Astrocyte (in vitro differentiated cells and primary cell): ENCODE measurements around the gene TANGO2. TPM values are rescaled to one million over a fixed set of nuclear protein-coding genes. Genes with fewer than 3 reads are reported as not detected.

Source experiments
- DNase-seq: peaks from one replicate; pipeline ENCODE4 v3.0.0-alpha.2; 2010; ENCODE audit warnings: low read depth
- FAIRE-seq: peaks from 2 replicates; lab custom pipeline; 2011; peaks lifted over from hg19 to GRCh38; lab: Jason Lieb, UNC
- H2AFZ ChIP-seq: 2 replicates; pipeline ENCODE4 v1.6.0; 2012; ENCODE audit warnings: low read depth, low read length, inconsistent platforms
- H3K27ac ChIP-seq: 2 replicates; pipeline ENCODE4 v1.5.1; 2011; ENCODE audit warnings: low read depth, low read length, inconsistent platforms
- H3K27me3 ChIP-seq: 2 replicates; pipeline ENCODE4 v1.6.0; 2011; ENCODE audit warnings: low read length, inconsistent platforms; ENCODE audit not compliant: insufficient read depth
- H3K36me3 ChIP-seq: 2 replicates; pipeline ENCODE4 v1.5.1; 2011; ENCODE audit warnings: low read length, inconsistent platforms; ENCODE audit not compliant: insufficient read depth
- H3K4me1 ChIP-seq: 2 replicates; pipeline ENCODE4 v1.5.1; 2011; ENCODE audit warnings: low read length, inconsistent platforms; ENCODE audit not compliant: insufficient read depth
- H3K4me2 ChIP-seq: 2 replicates; pipeline ENCODE4 v1.6.0; 2012; ENCODE audit warnings: low read length, inconsistent platforms
- H3K4me3 ChIP-seq: 2 replicates; pipeline ENCODE4 v1.5.1; 2011; ENCODE audit warnings: low read depth, mild to moderate bottlenecking, low read length, inconsistent platforms; ENCODE audit not compliant: insufficient read depth
- H3K79me2 ChIP-seq: 2 replicates; pipeline ENCODE4 v1.6.0; 2012; ENCODE audit warnings: mild to moderate bottlenecking, low read length, inconsistent platforms; ENCODE audit not compliant: insufficient read depth
- H3K9ac ChIP-seq: 2 replicates; pipeline ENCODE4 v1.6.0; 2012; ENCODE audit warnings: mild to moderate bottlenecking, low read length, inconsistent platforms
- H3K9me3 ChIP-seq: 2 replicates; pipeline ENCODE4 v1.5.1; 2012; ENCODE audit warnings: low read depth, mild to moderate bottlenecking, low read length, inconsistent platforms; ENCODE audit not compliant: insufficient read depth
- H4K20me1 ChIP-seq: 2 replicates; pipeline ENCODE4 v1.6.0; 2012; ENCODE audit warnings: low read length, inconsistent platforms; ENCODE audit not compliant: insufficient read depth
- H3K27ac Mint-ChIP-seq: one replicate; pipeline ENCODE4 v1.8.0; 2021; ENCODE audit warnings: mild to moderate bottlenecking, mixed read lengths; ENCODE audit not compliant: unreplicated experiment
- H3K27me3 Mint-ChIP-seq: one replicate; pipeline ENCODE4 v1.8.0; 2021; ENCODE audit warnings: low read depth, mixed read lengths; ENCODE audit not compliant: unreplicated experiment
- H3K36me3 Mint-ChIP-seq: one replicate; pipeline ENCODE4 v1.8.0; 2021; ENCODE audit warnings: low read depth, mixed read lengths; ENCODE audit not compliant: unreplicated experiment
- H3K4me1 Mint-ChIP-seq: one replicate; pipeline ENCODE4 v1.8.0; 2021; ENCODE audit warnings: low read depth, mixed read lengths; ENCODE audit not compliant: unreplicated experiment
- H3K4me3 Mint-ChIP-seq: one replicate; pipeline ENCODE4 v1.8.0; 2021; ENCODE audit warnings: mild to moderate bottlenecking, moderate library complexity, mixed read lengths; ENCODE audit not compliant: unreplicated experiment
- H3K9me3 Mint-ChIP-seq: one replicate; pipeline ENCODE4 v1.8.0; 2021; ENCODE audit warnings: mild to moderate bottlenecking, mixed read lengths; ENCODE audit not compliant: unreplicated experiment
- CTCF ChIP-seq: IDR thresholded peaks from 2 replicates; pipeline ENCODE4 v1.5.1; 2011; ENCODE audit warnings: low read depth, mild to moderate bottlenecking, inconsistent platforms, low read length, moderate library complexity; ENCODE audit not compliant: insufficient read depth
- EZH2 ChIP-seq: IDR thresholded peaks from 2 replicates; pipeline ENCODE4 v1.6.1; 2012; ENCODE audit warnings: mild to moderate bottlenecking, low read length, inconsistent platforms; ENCODE audit not compliant: insufficient read depth
- total RNA-seq: library from RNA; stranded (reverse); gene quantifications from 2 replicates; pipeline ENCODE4 v1.2.1, GENCODE V29; 2021

Gene TANGO2
- total RNA-seq, 1 donor from 2014 or later, result 28.0 TPM

- TF ChIP-seq EZH2 (no peak), CTCF (no peak)
- Mint-ChIP-seq H3K9me3 (no peaks in the 10 kb centered on the region), H3K27ac (no peak overlapping the region), H3K36me3 (peaks cover 16% of the 10 kb centered on the region), H3K4me1 (peaks cover 2% of the 10 kb centered on the region), H3K4me3 (peak overlapping the region; percentile 34), H3K27me3 (no peaks in the 10 kb centered on the region)
- peaks cover 79% of the 10 kb centered on the region for H4K20me1 ChIP-seq
- no peak for FAIRE-seq
- peaks cover 79% of the 10 kb centered on the region for H3K79me2 ChIP-seq
- no peak overlapping the region for H3K4me2 ChIP-seq
- no peaks in the 10 kb centered on the region for H3K4me1 ChIP-seq
- H3K4me3 ChIP-seq, result no peak overlapping the region
- peaks cover 59% of the 10 kb centered on the region for H3K36me3 ChIP-seq
- no peak for DNase-seq
- no peak overlapping the region for H3K9ac ChIP-seq
- no peaks in the 10 kb centered on the region for H3K27me3 ChIP-seq
- H2AFZ ChIP-seq, result no peak overlapping the region
- no peak overlapping the region for H3K27ac ChIP-seq
- no peaks in the 10 kb centered on the region for H3K9me3 ChIP-seq
Measured at GRCh38 chr22:20102203-20102780, 81.4 kb downstream of the TANGO2 start.

GRCh38 chr22:20105456-20106204, 84.7 kb downstream of the TANGO2 start:
- FAIRE-seq (no peak), DNase-seq (no peak)
- H2AFZ ChIP-seq, result no peak overlapping the region
- no peaks in the 10 kb centered on the region for H3K4me1 ChIP-seq
- peaks cover 59% of the 10 kb centered on the region for H3K36me3 ChIP-seq
- H3K9me3 ChIP-seq, result no peaks in the 10 kb centered on the region
- Mint-ChIP-seq H3K4me1 (peaks cover 2% of the 10 kb centered on the region), H3K4me3 (no peak overlapping the region), H3K27ac (no peak overlapping the region), H3K27me3 (no peaks in the 10 kb centered on the region), H3K9me3 (no peaks in the 10 kb centered on the region), H3K36me3 (peaks cover 9% of the 10 kb centered on the region)
- no peak overlapping the region for H3K27ac ChIP-seq
- no peak overlapping the region for H3K9ac ChIP-seq
- peaks cover 87% of the 10 kb centered on the region for H4K20me1 ChIP-seq
- peaks cover 56% of the 10 kb centered on the region for H3K79me2 ChIP-seq
- no peaks in the 10 kb centered on the region for H3K27me3 ChIP-seq
- H3K4me3 ChIP-seq, result no peak overlapping the region
- TF ChIP-seq CTCF (no peak), EZH2 (no peak)
- no peak overlapping the region for H3K4me2 ChIP-seq
